HepG2 (cell line): ENCODE results near the gene ST6GALNAC2. TPM values are rescaled to one million over a fixed set of nuclear protein-coding genes. Genes with fewer than 3 reads are reported as not detected.

Source experiments
- AGO2 ChIP-seq: fragments of 200-400 bp; formaldehyde crosslinking; optimal IDR thresholded peaks from 2 replicates; pipeline ENCODE3; 2017; ENCODE audit warnings: mild to moderate bottlenecking, low read depth, low read length, moderate library complexity
- BCL6 ChIP-seq: IDR thresholded peaks from 2 replicates; pipeline ENCODE4 v1.6.1; 2016; ENCODE audit warnings: missing genetic modification reagents, missing compliant biosample characterization
- CSRNP1 ChIP-seq: sonication (generic); formaldehyde crosslinking; IDR thresholded peaks from 2 replicates; pipeline ENCODE4 v1.8.1; 2023; ENCODE audit warnings: mild to moderate bottlenecking, missing genetic modification reagents
- CSRNP2 ChIP-seq: sonication (generic); formaldehyde crosslinking; conservative IDR thresholded peaks from 2 replicates; pipeline ENCODE4 v1.8.0; 2022; ENCODE audit warnings: low read depth, missing genetic modification reagents
- NAIF1 ChIP-seq: sonication (generic); formaldehyde crosslinking; IDR thresholded peaks from 2 replicates; pipeline ENCODE4 v1.5.0; 2020; ENCODE audit warnings: mild to moderate bottlenecking, missing genetic modification reagents, borderline replicate concordance
- SP2 ChIP-seq: sonication (generic); formaldehyde crosslinking; IDR thresholded peaks from 2 replicates; pipeline ENCODE4 v1.5.1; 2020; ENCODE audit warnings: mild to moderate bottlenecking, missing genetic modification reagents
- TCF7L2 ChIP-seq: IDR thresholded peaks from 2 replicates; pipeline ENCODE4 v1.6.1; 2011; ENCODE audit warnings: mild to moderate bottlenecking, low read depth, low read length, moderate library complexity
- THYN1 ChIP-seq: sonication (generic); formaldehyde crosslinking; IDR thresholded peaks from 2 replicates; pipeline ENCODE4 v1.8.1; 2023; ENCODE audit warnings: low read depth, mild to moderate bottlenecking, moderate library complexity, missing genetic modification reagents, borderline replicate concordance
- ZNF142 ChIP-seq: sonication (generic); formaldehyde crosslinking; IDR thresholded peaks from 2 replicates; pipeline ENCODE4 v1.4.0; 2020; ENCODE audit warnings: missing genetic modification reagents
- ZNF180 ChIP-seq: sonication (generic); formaldehyde crosslinking; IDR thresholded peaks from 2 replicates; pipeline ENCODE4 v1.4.0; 2020; ENCODE audit warnings: low read depth, missing genetic modification reagents, borderline replicate concordance
- ZNF274 ChIP-seq: sonication (generic); formaldehyde crosslinking; IDR thresholded peaks from 2 replicates; pipeline ENCODE4 v1.5.1; 2020; ENCODE audit warnings: mild to moderate bottlenecking, missing genetic modification reagents
- ZNF652 ChIP-seq: IDR thresholded peaks from 2 replicates; pipeline ENCODE4 v1.6.1; 2016; ENCODE audit warnings: low read depth, borderline replicate concordance
- ZNF746 ChIP-seq: sonication (generic); formaldehyde crosslinking; IDR thresholded peaks from 2 replicates; pipeline ENCODE4 v1.8.0; 2022; ENCODE audit warnings: mild to moderate bottlenecking, missing genetic modification reagents
- ZNF775 ChIP-seq: sonication (generic); formaldehyde crosslinking; IDR thresholded peaks from 2 replicates; pipeline ENCODE4 v1.4.0; 2020; ENCODE audit warnings: missing genetic modification reagents, mild to moderate bottlenecking, moderate library complexity, borderline replicate concordance
- polyA plus RNA-seq, 8 experiments: library from polyadenylated mRNA; depleted of rRNA in 3 of 8; stranded (reverse) in 7 of 8; unstranded in 1 of 8; fragments of >200 nt; fragmentation: Illumina TruSeq in 4 of 8; extraction: Trizol in 4 of 8; gene quantifications; 2 replicates each; pipeline versions ENCODE4 v1.2.1 to v1.2.3, GENCODE V29; 2011 to 2016; ENCODE audit warnings: low read depth in 4 of 8, missing spikeins in 1 of 8, mixed read lengths in 1 of 8; ENCODE audit not compliant: insufficient read depth in 1 of 8
- total RNA-seq, 5 experiments: library from RNA; depleted of rRNA; stranded (reverse); fragments of >200 nt; fragmentation: Illumina TruSeq; extraction: Trizol; gene quantifications; 2 replicates each; pipeline ENCODE4 v1.2.3, GENCODE V29; 2016; ENCODE audit warnings: low read depth in 1 of 5
- TF ChIP-seq, protein P1 (sequence below): IDR thresholded peaks from 2 replicates; pipeline ENCODE4 v1.4.0; 2020; ENCODE audit warnings: mild to moderate bottlenecking, missing genetic modification reagents

The ST6GALNAC2 gene
- total and polyA plus RNA-seq, 2 of the 13 experiments (the other 11 are each of a cell fraction or from before 2014, with no cell fraction given) = 0.12 to 0.49 TPM

DNA sequence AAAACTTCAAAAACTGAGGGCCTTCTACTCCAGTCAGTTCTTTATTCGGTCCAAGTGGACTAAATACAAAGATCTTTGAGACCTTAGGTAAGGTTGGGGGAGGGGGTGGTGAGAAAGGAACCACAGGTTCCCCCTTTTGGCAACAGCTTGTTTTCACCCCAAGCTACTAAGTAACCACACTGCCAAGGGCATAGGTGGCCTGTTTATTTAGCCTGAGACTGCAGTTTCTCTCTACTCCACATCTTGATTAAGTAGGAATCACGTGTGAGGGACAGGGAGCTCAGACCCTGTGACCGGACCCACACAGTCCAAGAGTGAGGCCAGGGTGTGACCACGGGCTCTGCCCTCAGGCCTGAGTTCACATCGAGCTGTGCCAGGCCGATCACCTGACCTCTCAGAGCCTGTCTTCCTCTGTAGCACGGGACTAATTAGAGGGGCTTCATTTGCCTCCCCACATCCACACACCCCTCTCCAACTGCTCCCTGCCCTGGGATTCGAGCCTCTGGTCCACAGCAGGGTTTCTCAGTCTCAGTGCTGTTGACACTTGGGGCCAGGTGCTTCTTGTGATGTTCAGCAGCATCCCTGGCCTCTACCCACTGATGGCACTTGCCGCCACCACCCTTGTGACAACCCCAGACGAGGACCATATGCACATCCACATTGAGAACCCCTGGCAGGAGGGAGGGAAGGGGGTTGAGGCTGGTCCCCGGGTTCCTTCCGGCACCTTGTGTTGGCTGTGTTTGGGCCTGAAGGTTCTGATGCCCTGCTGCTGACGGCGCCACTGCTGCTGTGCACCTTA lies 17.8 kb downstream of the ST6GALNAC2 start (continued):
- TF ChIP-seq TCF7L2 = no peak
- no peak for TF ChIP-seq ZNF746 (CRISPR knock-in tag)
- no peak for TF ChIP-seq ZNF142
- TF ChIP-seq NAIF1 (CRISPR knock-in tag) = no peak
- peak; percentile 69 for TF ChIP-seq BCL6 (CRISPR knock-in tag)
- TF ChIP-seq SP2 (CRISPR knock-in tag) = no peak
- TF ChIP-seq, protein P1, sequence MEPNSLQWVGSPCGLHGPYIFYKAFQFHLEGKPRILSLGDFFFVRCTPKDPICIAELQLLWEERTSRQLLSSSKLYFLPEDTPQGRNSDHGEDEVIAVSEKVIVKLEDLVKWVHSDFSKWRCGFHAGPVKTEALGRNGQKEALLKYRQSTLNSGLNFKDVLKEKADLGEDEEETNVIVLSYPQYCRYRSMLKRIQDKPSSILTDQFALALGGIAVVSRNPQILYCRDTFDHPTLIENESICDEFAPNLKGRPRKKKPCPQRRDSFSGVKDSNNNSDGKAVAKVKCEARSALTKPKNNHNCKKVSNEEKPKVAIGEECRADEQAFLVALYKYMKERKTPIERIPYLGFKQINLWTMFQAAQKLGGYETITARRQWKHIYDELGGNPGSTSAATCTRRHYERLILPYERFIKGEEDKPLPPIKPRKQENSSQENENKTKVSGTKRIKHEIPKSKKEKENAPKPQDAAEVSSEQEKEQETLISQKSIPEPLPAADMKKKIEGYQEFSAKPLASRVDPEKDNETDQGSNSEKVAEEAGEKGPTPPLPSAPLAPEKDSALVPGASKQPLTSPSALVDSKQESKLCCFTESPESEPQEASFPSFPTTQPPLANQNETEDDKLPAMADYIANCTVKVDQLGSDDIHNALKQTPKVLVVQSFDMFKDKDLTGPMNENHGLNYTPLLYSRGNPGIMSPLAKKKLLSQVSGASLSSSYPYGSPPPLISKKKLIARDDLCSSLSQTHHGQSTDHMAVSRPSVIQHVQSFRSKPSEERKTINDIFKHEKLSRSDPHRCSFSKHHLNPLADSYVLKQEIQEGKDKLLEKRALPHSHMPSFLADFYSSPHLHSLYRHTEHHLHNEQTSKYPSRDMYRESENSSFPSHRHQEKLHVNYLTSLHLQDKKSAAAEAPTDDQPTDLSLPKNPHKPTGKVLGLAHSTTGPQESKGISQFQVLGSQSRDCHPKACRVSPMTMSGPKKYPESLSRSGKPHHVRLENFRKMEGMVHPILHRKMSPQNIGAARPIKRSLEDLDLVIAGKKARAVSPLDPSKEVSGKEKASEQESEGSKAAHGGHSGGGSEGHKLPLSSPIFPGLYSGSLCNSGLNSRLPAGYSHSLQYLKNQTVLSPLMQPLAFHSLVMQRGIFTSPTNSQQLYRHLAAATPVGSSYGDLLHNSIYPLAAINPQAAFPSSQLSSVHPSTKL (CRISPR knock-in tag) = peak; percentile 64; the same call in 1 of the 2 replicates
- TF ChIP-seq ZNF180 = no peak
- peak; percentile 73; the same call in 1 of the 2 replicates for TF ChIP-seq CSRNP1
- peak; percentile 83 for TF ChIP-seq AGO2
- TF ChIP-seq ZNF652 = no peak
- no peak for TF ChIP-seq ZNF775 (CRISPR knock-in tag)
- TF ChIP-seq THYN1 = no peak
- no peak for TF ChIP-seq CSRNP2 (CRISPR knock-in tag)
- no peak for TF ChIP-seq ZNF274
